ENCODE measurements around the gene COP1. TPM values are rescaled to one million over a fixed set of nuclear protein-coding genes. Genes with fewer than 3 reads are reported as not detected.

COP1 gene
- total RNA-seq, 1 donor from 2014 or later: 70.0 TPM

DNA sequence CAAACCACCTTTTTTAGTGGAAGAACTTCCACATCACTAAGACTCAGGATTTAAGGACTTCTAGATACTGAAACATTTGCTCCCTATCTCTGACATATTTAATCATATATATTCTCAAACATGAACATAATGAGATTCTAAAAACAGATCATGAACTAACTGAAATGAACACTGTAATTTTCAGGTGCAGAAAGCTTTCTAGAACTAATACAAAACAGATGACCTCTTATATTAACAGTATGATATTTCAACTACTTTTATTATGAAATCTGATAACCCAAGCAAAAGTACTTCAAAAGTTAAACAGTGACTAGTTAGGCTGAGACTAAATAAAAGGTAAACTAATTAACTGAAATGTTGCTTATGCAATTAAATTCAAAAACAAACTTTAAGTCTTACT lies 157.5 kb downstream of the COP1 start:
- TF ChIP-seq, protein P1, sequence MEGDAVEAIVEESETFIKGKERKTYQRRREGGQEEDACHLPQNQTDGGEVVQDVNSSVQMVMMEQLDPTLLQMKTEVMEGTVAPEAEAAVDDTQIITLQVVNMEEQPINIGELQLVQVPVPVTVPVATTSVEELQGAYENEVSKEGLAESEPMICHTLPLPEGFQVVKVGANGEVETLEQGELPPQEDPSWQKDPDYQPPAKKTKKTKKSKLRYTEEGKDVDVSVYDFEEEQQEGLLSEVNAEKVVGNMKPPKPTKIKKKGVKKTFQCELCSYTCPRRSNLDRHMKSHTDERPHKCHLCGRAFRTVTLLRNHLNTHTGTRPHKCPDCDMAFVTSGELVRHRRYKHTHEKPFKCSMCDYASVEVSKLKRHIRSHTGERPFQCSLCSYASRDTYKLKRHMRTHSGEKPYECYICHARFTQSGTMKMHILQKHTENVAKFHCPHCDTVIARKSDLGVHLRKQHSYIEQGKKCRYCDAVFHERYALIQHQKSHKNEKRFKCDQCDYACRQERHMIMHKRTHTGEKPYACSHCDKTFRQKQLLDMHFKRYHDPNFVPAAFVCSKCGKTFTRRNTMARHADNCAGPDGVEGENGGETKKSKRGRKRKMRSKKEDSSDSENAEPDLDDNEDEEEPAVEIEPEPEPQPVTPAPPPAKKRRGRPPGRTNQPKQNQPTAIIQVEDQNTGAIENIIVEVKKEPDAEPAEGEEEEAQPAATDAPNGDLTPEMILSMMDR (IDR thresholded peaks at IDR 0.05; ENCODE audit: insufficient read depth, low read length, severe bottlenecking): no peak
- Histone ChIP-seq H3K27me3 (ENCODE audit: control insufficient read depth, insufficient read depth, low read length) (no peaks in the 10 kb centered on the region), H3K4me3 (ENCODE audit: low read depth, low read length) (no peak overlapping the region), H3K36me3 (ENCODE audit: control insufficient read depth, insufficient read depth, low read length) (no peaks in the 10 kb centered on the region)
- DNase-seq (ENCODE audit: low read depth): no peak
- no peak for FAIRE-seq

- Histone ChIP-seq H3K27me3 (ENCODE audit: control insufficient read depth, insufficient read depth, low read length) (no peaks in the 10 kb centered on the region), H3K36me3 (ENCODE audit: control insufficient read depth, insufficient read depth, low read length) (no peaks in the 10 kb centered on the region)
- FAIRE-seq: no peak
Measured at GRCh38 chr1:176046926-176047325, 160.2 kb downstream of the COP1 start.

GRCh38 chr1:176043537-176043936 lies 163.5 kb downstream of the COP1 start:
- TF ChIP-seq, protein P1 (IDR thresholded peaks at IDR 0.05; ENCODE audit: insufficient read depth, low read length, severe bottlenecking): no peak
- Histone ChIP-seq H3K27me3 (ENCODE audit: control insufficient read depth, insufficient read depth, low read length) (no peaks in the 10 kb centered on the region), H3K36me3 (ENCODE audit: control insufficient read depth, insufficient read depth, low read length) (no peaks in the 10 kb centered on the region), H3K4me3 (ENCODE audit: low read depth, low read length) (no peak overlapping the region)
- FAIRE-seq (no peak), DNase-seq (ENCODE audit: low read depth) (no peak)

More at GRCh38 chr1:176046926-176047325, 160.2 kb downstream of the COP1 start:
- H3K4me3 ChIP-seq (ENCODE audit: low read depth, low read length): no peak overlapping the region
- TF ChIP-seq, protein P1 (IDR thresholded peaks at IDR 0.05; ENCODE audit: insufficient read depth, low read length, severe bottlenecking): no peak
- peak; percentile 51 for DNase-seq (ENCODE audit: low read depth)

GRCh38 chr1:176033881-176034280 lies 173.2 kb downstream of the COP1 start:
- DNase-seq (ENCODE audit: low read depth) (peak; percentile 65), FAIRE-seq (no peak)
- TF ChIP-seq, protein P1 (IDR thresholded peaks at IDR 0.05; ENCODE audit: insufficient read depth, low read length, severe bottlenecking): no peak
- Histone ChIP-seq H3K36me3 (ENCODE audit: control insufficient read depth, insufficient read depth, low read length) (no peaks in the 10 kb centered on the region), H3K4me3 (ENCODE audit: low read depth, low read length) (no peak overlapping the region), H3K27me3 (ENCODE audit: control insufficient read depth, insufficient read depth, low read length) (no peaks in the 10 kb centered on the region)

DNA sequence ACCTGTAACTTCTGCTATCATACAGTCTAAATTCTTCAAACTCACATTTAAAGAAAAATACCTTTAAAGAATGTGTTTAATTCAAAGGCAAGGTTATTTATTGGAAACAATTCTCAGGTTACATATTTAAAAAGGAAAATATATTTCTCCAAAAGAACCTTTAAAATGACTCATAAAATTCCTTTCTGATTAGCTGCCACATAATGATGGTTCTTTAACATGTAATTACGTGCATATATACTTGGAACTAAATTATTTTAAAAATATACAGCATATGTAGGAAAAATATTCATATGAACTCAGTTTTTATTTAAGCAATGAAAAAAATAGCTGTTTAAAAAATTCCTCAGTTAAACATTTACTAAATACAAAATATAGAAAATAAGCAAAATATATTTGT lies 173.6 kb downstream of the COP1 start:
- Histone ChIP-seq H3K36me3 (ENCODE audit: control insufficient read depth, insufficient read depth, low read length) (no peaks in the 10 kb centered on the region), H3K4me3 (ENCODE audit: low read depth, low read length) (no peak overlapping the region), H3K27me3 (ENCODE audit: control insufficient read depth, insufficient read depth, low read length) (no peaks in the 10 kb centered on the region)
- DNase-seq (ENCODE audit: low read depth): peak; percentile 77
- FAIRE-seq: no peak
- TF ChIP-seq, protein P1 (IDR thresholded peaks at IDR 0.05; ENCODE audit: insufficient read depth, low read length, severe bottlenecking): no peak

- FAIRE-seq: no peak
- H3K27me3 ChIP-seq (ENCODE audit: control insufficient read depth, insufficient read depth, low read length): no peaks in the 10 kb centered on the region
- TF ChIP-seq, protein P1 (IDR thresholded peaks at IDR 0.05; ENCODE audit: insufficient read depth, low read length, severe bottlenecking): no peak
- H3K4me3 ChIP-seq (ENCODE audit: low read depth, low read length): no peak overlapping the region
- no peaks in the 10 kb centered on the region for H3K36me3 ChIP-seq (ENCODE audit: control insufficient read depth, insufficient read depth, low read length)
- no peak for DNase-seq (ENCODE audit: low read depth)
Measured at GRCh38 chr1:176032040-176032645, 174.9 kb downstream of the COP1 start.
